K562 (cell line): ENCODE data around the gene YTHDF1. TPM values are rescaled to one million over a fixed set of nuclear protein-coding genes. Genes with fewer than 3 reads are reported as not detected.

Experiments used
- ATAC-seq: fragments of 200-7000 bp; cut with Tn5 transposase; 3 replicates; pipeline ENCODE4 v1.9.1; 2020; ENCODE audit warnings: moderate library complexity
- BruUV-seq: library from RNA; stranded (reverse); fragments of 400-500 nt; replicated peaks from 2 replicates; lab custom pipeline; 2021; lab: Mats Ljungman, UMichigan
- CTCF ChIA-PET: fragments of 300-600 bp; formaldehyde crosslinking; extraction: SDS; loops from one replicate; lab custom pipeline; 2021; ENCODE audit warnings: low intra/inter-chr PET ratio; lab: Yijun Ruan, JAX
- POLR2A ChIA-PET: fragments of 300-600, 350-650 bp; sonication (Branson Sonifier 250); formaldehyde crosslinking; extraction: SDS; loops from one replicate; lab custom pipeline; 2021; ENCODE audit warnings: antibody characterized with exemption, inconsistent platforms; lab: Yijun Ruan, JAX
- DNase-seq, 4 experiments: peaks; one replicate each; pipeline versions ENCODE4 v3.0.0 to v3.0.0-alpha.2; 2011 to 2018; ENCODE audit warnings: low spot score in 3 of 4, mixed read lengths in 3 of 4; ENCODE audit errors: extremely low read depth in 1 of 4
- FAIRE-seq: peaks from 2 replicates; lab custom pipeline; 2011; peaks lifted over from hg19 to GRCh38; lab: Jason Lieb, UNC
- H2AFZ ChIP-seq: 2 replicates; pipeline ENCODE4 v1.6.0; 2011; ENCODE audit warnings: low read depth, low read length, control low read depth, inconsistent platforms
- H3K27ac ChIP-seq: fragments of 200-600 bp; 3 replicates; pipeline ENCODE4 v1.8.0; 2011; ENCODE audit warnings: low read depth, mild to moderate bottlenecking, control low read depth, inconsistent platforms, low read length, moderate library complexity, mixed read lengths; ENCODE audit errors: extremely low read depth
- H3K27me3 ChIP-seq, 2 experiments: fragments of 300-600 bp in 1 of 2; 2 replicates in 1 of 2; 3 replicates in 1 of 2; pipeline versions ENCODE4 v1.6.0 to v1.8.0; 2011; ENCODE audit warnings: inconsistent platforms in 2 of 2, low read length in 2 of 2, mild to moderate bottlenecking in 1 of 2, mixed read lengths in 1 of 2, moderate library complexity in 1 of 2; ENCODE audit not compliant: control insufficient read depth in 2 of 2, insufficient read depth in 2 of 2
- H3K36me3 ChIP-seq: fragments of 300-600 bp; 3 replicates; pipeline ENCODE4 v1.8.0; 2011; ENCODE audit warnings: mild to moderate bottlenecking, low read length, inconsistent platforms; ENCODE audit not compliant: control insufficient read depth, insufficient read depth
- H3K4me1 ChIP-seq, 2 experiments: fragments of 200-600 bp in 1 of 2; replicated peaks in 1 of 2; 2 replicates in 1 of 2; 3 replicates in 1 of 2; pipeline versions ENCODE4 v1.5.1 to v1.8.0; 2011; ENCODE audit warnings: inconsistent platforms in 2 of 2, low read length in 2 of 2, mild to moderate bottlenecking in 1 of 2, mixed read lengths in 1 of 2, moderate library complexity in 1 of 2; ENCODE audit not compliant: control insufficient read depth in 2 of 2, insufficient read depth in 2 of 2
- H3K4me2 ChIP-seq: 2 replicates; pipeline ENCODE4 v1.6.1; 2011; ENCODE audit warnings: low read length, control low read depth, inconsistent platforms, mixed read lengths; ENCODE audit not compliant: insufficient read depth
- H3K4me3 ChIP-seq: fragments of 200-600 bp; sonication (generic), shearing (Covaris generic); 2 replicates; pipeline ENCODE4 v1.5.1; 2016; ENCODE audit warnings: control low read depth, inconsistent platforms
- H3K79me2 ChIP-seq: fragments of 200-600 bp; 3 replicates; pipeline ENCODE4 v1.8.0; 2011; ENCODE audit warnings: low read length, inconsistent platforms; ENCODE audit not compliant: control insufficient read depth, insufficient read depth
- H3K9ac ChIP-seq, 2 experiments: 2 replicates each; pipeline versions ENCODE4 v1.6.0 to v1.6.1; 2011; ENCODE audit warnings: low read depth in 2 of 2, low read length in 2 of 2, control low read depth in 1 of 2, inconsistent platforms in 1 of 2, mild to moderate bottlenecking in 1 of 2, mixed read lengths in 1 of 2; ENCODE audit not compliant: insufficient read depth in 1 of 2
- H3K9me1 ChIP-seq: one replicate; pipeline ENCODE4 v1.6.0; 2011; ENCODE audit warnings: inconsistent platforms, mild to moderate bottlenecking, low read length, moderate library complexity; ENCODE audit not compliant: control insufficient read depth, insufficient read depth
- H3K9me3 ChIP-seq: replicated peaks from 2 replicates; pipeline ENCODE4 v1.5.1; 2011; ENCODE audit warnings: low read depth, low read length, inconsistent platforms; ENCODE audit not compliant: control insufficient read depth, insufficient read depth
- H4K20me1 ChIP-seq: replicated peaks from 2 replicates; pipeline ENCODE4 v1.6.1; 2011; ENCODE audit warnings: low read length, inconsistent platforms, mixed read lengths; ENCODE audit not compliant: control insufficient read depth, insufficient read depth
- ARID1B ChIP-seq: fragments of 450-650 bp; IDR thresholded peaks from 2 replicates; pipeline ENCODE4 v1.6.1; 2016; ENCODE audit warnings: antibody characterized with exemption, mild to moderate bottlenecking, inconsistent platforms
- ARID4B ChIP-seq: sonication (generic); formaldehyde crosslinking; IDR thresholded peaks from 2 replicates; pipeline ENCODE4 v1.8.0; 2022; ENCODE audit warnings: mild to moderate bottlenecking, missing genetic modification reagents
- CBFB ChIP-seq: sonication (generic); formaldehyde crosslinking; IDR thresholded peaks from 2 replicates; pipeline ENCODE4 v1.4.0; 2020; ENCODE audit warnings: mild to moderate bottlenecking, missing genetic modification reagents
- CXXC5 ChIP-seq: fragments of 250-450 bp; sonication (Bioruptor Pico); IDR thresholded peaks from 2 replicates; pipeline ENCODE4 v1.8.0; 2022; ENCODE audit warnings: inconsistent platforms, mild to moderate bottlenecking, moderate library complexity
- ETV6 ChIP-seq, 3 experiments: fragments of 150-350 bp in 1 of 3; sonication (generic) in 1 of 3; formaldehyde crosslinking in 1 of 3; IDR thresholded peaks; 2 replicates each; pipeline versions ENCODE4 v1.6.1 to v1.8.0; 2014 to 2022; ENCODE audit warnings: borderline replicate concordance in 2 of 3, low read depth in 2 of 3, antibody characterized with exemption in 1 of 3, low read length in 1 of 3, mild to moderate bottlenecking in 1 of 3, missing genetic modification reagents in 1 of 3
- HCFC1 ChIP-seq: IDR thresholded peaks from 2 replicates; pipeline ENCODE4 v1.6.1; 2012; ENCODE audit warnings: low read depth, low read length, improper control_type of control experiment
- KAT8 ChIP-seq: fragments of 450-650 bp; IDR thresholded peaks from 2 replicates; pipeline ENCODE4 v1.6.1; 2016; ENCODE audit warnings: low read depth, mild to moderate bottlenecking
- MAFK ChIP-seq: IDR thresholded peaks from 2 replicates; pipeline ENCODE4 v1.6.1; 2011; ENCODE audit warnings: low read length, improper control_type of control experiment
- POLR3A ChIP-seq: IDR thresholded peaks from 2 replicates; pipeline ENCODE4 v1.6.1; 2011; ENCODE audit warnings: borderline replicate concordance, mild to moderate bottlenecking, moderate library complexity; ENCODE audit not compliant: insufficient read length, insufficient read depth; ENCODE audit errors: extremely low read depth
- SMARCA5 ChIP-seq: fragments of 450-650 bp; IDR thresholded peaks from 2 replicates; pipeline ENCODE4 v1.6.1; 2016
- SMARCE1 ChIP-seq: fragments of 450-650 bp; IDR thresholded peaks from 2 replicates; pipeline ENCODE4 v1.7.1; 2016; ENCODE audit warnings: mild to moderate bottlenecking
- SNAPC5 ChIP-seq: fragments of 250-450 bp; sonication (Bioruptor Pico); IDR thresholded peaks from 2 replicates; pipeline ENCODE4 v1.8.0; 2021; ENCODE audit warnings: moderate library complexity, mild to moderate bottlenecking, inconsistent platforms
- STAG1 ChIP-seq: sonication (generic); formaldehyde crosslinking; IDR thresholded peaks from 2 replicates; pipeline ENCODE4 v1.5.0; 2020; ENCODE audit warnings: missing genetic modification reagents, borderline replicate concordance
- TFE3 ChIP-seq: fragments of 450-650 bp; formaldehyde crosslinking; IDR thresholded peaks from 2 replicates; pipeline ENCODE4 v1.4.0; 2020; ENCODE audit warnings: mild to moderate bottlenecking, mixed read lengths
- XRCC4 ChIP-seq: IDR thresholded peaks from one replicate; pipeline ENCODE4 v1.6.1; 2011; ENCODE audit not compliant: insufficient read depth, insufficient read length; ENCODE audit errors: extremely low read depth
- ZNF583 ChIP-seq: fragments of 250-450 bp; sonication (Bioruptor Pico); IDR thresholded peaks from 2 replicates; pipeline ENCODE4 v1.4.0; 2020
- ZNF780A ChIP-seq: fragments of 250-450 bp; sonication (Bioruptor Pico); IDR thresholded peaks from 2 replicates; pipeline ENCODE4 v1.5.0; 2021; ENCODE audit warnings: mild to moderate bottlenecking
- WGBS: fragments of 100-300 bp; shearing (Covaris generic); methylation state at CpG from one replicate; pipeline ENCODE4 v1.1.6; 2016; ENCODE audit warnings: low coverage, mixed read lengths; ENCODE audit not compliant: insufficient coverage; ENCODE audit errors: missing lambda C conversion rate; 5-methylcytosine and 5-hydroxymethylcytosine counted together
- in situ Hi-C: fragments of 300-500 bp; cut with MboI; formaldehyde crosslinking; loops from 4 replicates; pipeline ENCODE4 v1.15.0; 2018; ENCODE audit warnings: inconsistent platforms, mixed read lengths
- intact Hi-C: fragments of 100-400 bp; cut with micrococcal nuclease; formaldehyde crosslinking; loops from 2 replicates; pipeline ENCODE4 v1.14.2; 2022
- polyA plus RNA-seq, 8 experiments: library from polyadenylated mRNA; depleted of rRNA in 4 of 8; stranded (reverse) in 5 of 8; unstranded in 3 of 8; fragments of >200 nt; fragmentation: Nextera tagmentation in 2 of 8; fragmentation: Illumina TruSeq in 1 of 8; extraction: Ambion mirVana in 2 of 8; extraction: Trizol in 1 of 8; gene quantifications; 2 replicates each; pipeline versions ENCODE4 v1.2.1 to v1.2.3, GENCODE V29; 2011 to 2014; ENCODE audit warnings: inconsistent platforms in 1 of 8, missing spikeins in 1 of 8
- total RNA-seq, 7 experiments: library from RNA; depleted of rRNA in 6 of 7; stranded (reverse); fragments of >200 nt in 6 of 7; fragmentation: Illumina TruSeq in 2 of 7; extraction: Trizol in 2 of 7; gene quantifications; 2 replicates each; pipeline versions ENCODE4 v1.2.1 to v1.2.3, GENCODE V29; 2011 to 2021; ENCODE audit warnings: low replicate concordance in 1 of 7

Gene YTHDF1
- total and polyA plus RNA-seq, 9 of the 15 experiments (the other 6 are each of a cell fraction or from before 2014, with no cell fraction given): 10.1 to 42.4 (median 27.8) TPM

- Histone ChIP-seq H3K9ac (no peak overlapping the region), H4K20me1 (peaks cover 17% of the 10 kb centered on the region; the same call in 1 of the 2 replicates), H3K9me1 (no peaks in the 10 kb centered on the region), H2AFZ (no peak overlapping the region), H3K9me3 (peaks cover 15% of the 10 kb centered on the region), H3K27me3 (peaks cover 0 to 12% of the 10 kb centered on the region in 2 experiments; a peak in 2 of 5 replicates), H3K79me2 (no peaks in the 10 kb centered on the region), H3K4me2 (no peak overlapping the region), H3K4me1 (peaks cover 0 to 4% of the 10 kb centered on the region in 2 experiments; a peak in 1 of 5 replicates), H3K4me3 (no peak overlapping the region), H3K27ac (no peak overlapping the region), H3K36me3 (no peaks in the 10 kb centered on the region)
- in situ Hi-C loops (no loop called here), intact Hi-C loops (no loop called here)
- BruUV-seq: no TSS peak
- FAIRE-seq (no peak), DNase-seq (no peak), ATAC-seq (no peak)
- WGBS: 61% methylated on average over 21 of the region's 21 CpGs
- ChIA-PET CTCF (no interaction called here), POLR2A (no interaction called here)
- TF ChIP-seq CXXC5 (CRISPR knock-in tag): no peak
- no peak for TF ChIP-seq ZNF780A (CRISPR knock-in tag)
- TF ChIP-seq ARID4B (CRISPR knock-in tag): 0 out of 2 replicates have a peak, but pooled peaks have one; percentile 11
- no peak for TF ChIP-seq HCFC1
- TF ChIP-seq STAG1 (CRISPR knock-in tag): no peak
- peak; percentile 6; the same call in 1 of the 2 replicates for TF ChIP-seq TFE3
- TF ChIP-seq MAFK: no peak
- no peak for TF ChIP-seq POLR3A
- TF ChIP-seq SNAPC5 (CRISPR knock-in tag): no peak
- TF ChIP-seq KAT8: no peak
- no peak for TF ChIP-seq ARID1B
- TF ChIP-seq ETV6 (IDR thresholded peaks at IDR 0.05; ENCODE audit: borderline replicate concordance in 1 of 2, low read depth in 2 of 2, low read length in 1 of 2): no peak
- TF ChIP-seq ETV6 (CRISPR knock-in tag; IDR thresholded peaks at IDR 0.05; ENCODE audit: borderline replicate concordance): no peak
- no peak for TF ChIP-seq XRCC4
- TF ChIP-seq ZNF583 (CRISPR knock-in tag): no peak
- TF ChIP-seq SMARCA5: no peak
- TF ChIP-seq CBFB (CRISPR knock-in tag): 0 out of 2 replicates have a peak, but pooled peaks have one; percentile 17
- no peak for TF ChIP-seq SMARCE1
These were observed 30.6 kb downstream of the YTHDF1 start for GRCh38 chr20:63185215-63185796.
